HG03571 (cell line): ENCODE measurements around the gene FBXL7.

ENCODE experiments used
- ATAC-seq: cut with Tn5 transposase; IDR thresholded peaks from one replicate; pipeline ENCODE4 v1.9.1; 2021; ENCODE audit not compliant: unreplicated experiment

The FBXL7 gene

GRCh38 chr5:15575666-15576065, 75.7 kb downstream of the FBXL7 start:
- ATAC-seq, result no peak

- no peak for ATAC-seq
These were observed 77.2 kb downstream of the FBXL7 start for GRCh38 chr5:15577132-15577531.

DNA sequence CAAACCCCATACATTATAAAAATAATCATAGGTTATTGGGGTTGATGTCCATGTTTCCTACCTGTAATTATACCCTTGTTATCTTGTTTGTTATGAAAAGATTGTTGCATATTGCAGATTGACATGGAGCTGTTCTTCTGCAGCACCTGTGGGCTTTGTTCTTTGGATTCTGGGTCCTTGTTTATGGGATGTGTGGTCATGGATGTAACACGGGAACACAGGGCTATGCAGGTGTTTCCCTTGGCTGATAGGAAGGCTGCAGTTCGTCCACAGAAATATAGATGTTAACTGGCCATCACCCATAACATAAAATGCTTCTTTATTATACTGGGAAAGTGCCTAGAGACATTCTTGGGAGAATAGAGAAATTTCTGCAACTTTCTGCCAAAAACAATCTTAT, 77.9 kb downstream of the FBXL7 start:
- no peak for ATAC-seq

GRCh38 chr5:15579193-15579990, 79.4 kb downstream of the FBXL7 start:
- ATAC-seq, result no peak

DNA sequence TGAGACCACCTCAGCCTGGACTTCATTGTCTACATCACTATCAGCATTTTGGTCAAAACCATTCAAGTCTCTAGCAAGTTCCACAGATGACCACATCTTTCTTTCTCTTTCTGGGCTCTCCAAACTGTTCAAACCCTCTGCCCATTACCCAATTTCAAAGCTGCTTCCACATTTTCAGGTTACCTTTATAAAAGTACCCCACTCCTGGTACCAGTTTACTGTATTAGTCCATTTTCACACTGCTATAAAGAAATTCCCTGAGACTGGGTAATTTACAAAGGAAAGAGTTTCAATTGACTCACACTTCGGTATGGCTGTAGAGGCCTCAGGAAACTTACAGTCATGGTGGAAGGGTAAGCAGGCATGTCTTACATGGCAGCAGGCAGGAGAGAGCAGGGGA, 84.5 kb downstream of the FBXL7 start:
- no peak for ATAC-seq

DNA sequence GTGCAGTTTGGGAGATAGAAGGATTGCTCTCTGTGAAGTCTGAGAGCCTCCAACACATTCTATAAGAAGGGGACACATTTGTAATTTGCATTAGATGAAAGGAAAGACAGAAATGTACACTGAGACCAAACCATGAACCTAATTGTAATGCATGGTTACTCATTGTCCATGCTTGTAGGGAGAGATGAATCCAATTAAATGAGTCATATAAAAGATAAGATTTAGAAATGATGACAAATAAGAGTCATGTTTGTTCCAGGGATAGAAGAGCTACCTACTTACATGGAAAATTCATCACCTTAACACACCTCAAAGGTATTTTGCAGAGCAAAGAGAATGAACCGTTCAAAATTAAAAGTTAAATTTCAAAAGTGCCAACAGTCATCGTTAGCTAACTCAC, 85.1 kb downstream of the FBXL7 start:
- no peak for ATAC-seq

GRCh38 chr5:15585841-15586591, 86.0 kb downstream of the FBXL7 start:
- ATAC-seq, result no peak

DNA sequence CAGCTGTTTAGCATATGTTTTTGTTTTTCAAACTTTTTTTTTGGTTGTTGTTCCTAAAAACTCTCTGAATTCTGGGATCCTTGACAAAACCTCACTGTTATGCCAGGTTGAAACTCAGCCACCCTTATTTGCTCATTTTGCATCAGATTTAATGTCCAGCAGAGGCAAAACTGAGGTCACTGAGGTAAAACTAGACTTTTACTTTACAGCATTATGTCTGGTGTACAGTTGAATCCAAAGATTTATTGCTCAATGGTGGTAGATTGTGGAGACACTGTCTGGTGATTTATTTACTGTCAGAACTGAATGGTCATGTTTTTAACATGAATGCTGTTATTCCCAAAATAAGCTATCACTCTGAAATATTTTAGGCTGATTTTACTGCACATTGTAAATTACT, 87.9 kb downstream of the FBXL7 start:
- ATAC-seq, result no peak

DNA sequence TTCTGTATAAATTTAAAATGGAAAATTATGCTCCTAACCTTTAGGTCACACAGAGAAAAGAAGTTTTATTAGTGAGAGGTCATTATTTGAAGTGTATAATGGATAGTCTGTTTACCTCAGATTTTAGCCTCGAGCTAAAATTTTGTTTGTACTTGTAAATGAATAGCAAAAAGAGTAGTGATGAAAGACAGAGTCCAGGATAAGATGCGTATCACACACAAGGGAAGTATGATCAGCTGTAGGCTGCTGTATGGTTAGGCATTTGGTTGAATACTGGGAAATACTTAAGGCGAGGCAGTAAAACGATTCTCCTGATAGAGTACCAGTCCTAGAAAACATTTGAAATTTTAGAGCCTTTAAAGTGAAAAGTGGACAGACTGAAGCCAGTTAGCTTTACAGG, 92.7 kb downstream of the FBXL7 start:
- ATAC-seq, result no peak

DNA sequence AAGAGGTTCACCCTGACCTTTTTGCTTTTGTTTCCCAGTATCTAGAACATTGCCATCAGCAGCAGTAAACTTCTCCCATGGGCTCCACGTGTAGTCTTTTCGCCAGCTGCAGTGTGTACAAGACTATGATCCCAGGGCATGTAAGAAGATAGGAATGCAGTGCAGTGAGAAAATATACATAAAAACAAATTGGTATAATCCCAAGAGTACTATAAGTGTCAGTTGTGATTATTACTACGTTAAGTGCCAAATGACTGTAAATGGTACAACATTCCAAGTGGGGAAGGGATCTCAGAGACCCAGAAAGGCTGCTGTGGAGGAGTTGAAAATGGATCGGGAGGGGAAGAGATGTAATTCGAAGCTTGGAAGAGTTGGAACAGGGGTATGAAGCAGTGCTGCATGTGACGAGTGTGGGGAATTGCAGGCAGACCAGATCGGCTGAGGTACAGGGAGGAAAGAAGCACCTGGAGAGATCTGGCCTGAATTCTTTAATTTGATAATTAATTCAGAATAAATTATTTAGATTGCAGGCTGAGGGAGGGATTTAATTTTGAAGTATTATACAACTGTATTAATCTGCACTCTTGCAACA, 95.1 kb downstream of the FBXL7 start:
- ATAC-seq, result no peak

DNA sequence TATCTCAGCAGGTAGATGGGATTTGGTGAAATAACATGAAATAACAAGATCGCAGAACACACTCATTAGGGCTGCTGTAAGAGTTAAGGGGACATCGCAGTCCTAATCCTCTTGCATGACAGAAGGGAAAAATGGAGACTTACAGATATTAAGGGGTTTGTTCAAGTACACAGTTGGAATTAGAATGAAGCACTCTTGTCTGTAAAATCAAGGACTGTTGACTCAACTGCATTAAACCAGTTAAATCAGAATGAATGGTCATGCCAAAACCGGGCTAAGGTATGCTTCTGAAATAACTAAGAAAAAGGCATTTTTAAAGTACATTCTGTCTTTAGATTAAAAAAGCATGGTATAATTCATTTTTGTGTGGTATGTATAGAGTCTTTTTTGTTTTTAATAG, 95.9 kb downstream of the FBXL7 start:
- no peak for ATAC-seq

- no peak for ATAC-seq
These were observed 97.0 kb downstream of the FBXL7 start for GRCh38 chr5:15596936-15597335.

- no peak for ATAC-seq
These were observed 97.8 kb downstream of the FBXL7 start for GRCh38 chr5:15597804-15598203.

DNA sequence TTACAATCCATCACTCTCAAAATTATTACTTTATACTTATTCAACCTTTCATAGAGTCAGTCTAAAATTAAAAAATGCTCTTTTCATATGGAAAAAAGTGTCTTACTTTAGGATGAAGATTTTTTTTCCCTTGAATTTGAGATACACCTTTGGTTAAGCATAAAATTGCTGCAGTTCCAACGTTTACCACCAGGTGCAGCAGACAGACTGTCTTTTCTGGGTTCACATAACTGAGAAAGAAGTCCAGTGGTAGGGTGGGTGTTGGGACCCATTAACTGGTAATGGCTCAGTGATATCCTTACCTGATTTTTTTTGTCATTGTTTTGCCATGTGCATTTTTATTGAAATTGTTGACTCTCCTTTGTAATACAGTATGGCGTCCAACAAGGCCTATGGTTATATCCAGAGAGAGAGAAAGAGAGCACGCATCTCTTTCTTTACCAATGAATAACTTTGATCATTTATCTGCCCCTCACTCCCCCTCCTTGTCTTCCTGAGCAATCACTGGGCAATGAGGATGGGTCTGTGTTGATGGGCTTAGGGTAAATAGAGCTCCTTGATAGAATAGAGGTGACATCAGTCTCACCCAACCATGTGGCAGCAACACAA, 98.4 kb downstream of the FBXL7 start:
- ATAC-seq, result no peak

GRCh38 chr5:15600035-15600434, 100.1 kb downstream of the FBXL7 start:
- no peak for ATAC-seq

GRCh38 chr5:15601274-15601673, 101.3 kb downstream of the FBXL7 start:
- no peak for ATAC-seq

DNA sequence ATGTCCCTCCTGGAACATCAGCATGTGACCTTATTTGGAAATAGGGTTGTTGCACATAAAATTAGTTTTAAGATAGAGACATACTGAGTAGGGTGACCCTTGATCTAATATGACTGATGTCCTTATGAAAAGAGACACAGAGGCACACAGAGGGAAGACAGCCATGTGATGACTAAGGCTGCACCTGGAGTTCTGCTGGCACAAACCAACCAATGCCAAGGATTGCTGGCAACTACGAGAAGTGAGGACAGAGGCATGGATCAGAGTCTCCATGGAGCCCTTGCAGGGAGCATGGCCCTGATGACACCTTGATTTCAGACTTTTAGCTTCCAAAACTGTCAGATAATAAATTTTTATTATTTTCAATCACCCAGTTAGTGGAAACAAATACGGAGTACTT, 101.9 kb downstream of the FBXL7 start:
- ATAC-seq, result no peak

- ATAC-seq, result no peak
These were observed 105.0 kb downstream of the FBXL7 start for GRCh38 chr5:15604986-15605385.

DNA sequence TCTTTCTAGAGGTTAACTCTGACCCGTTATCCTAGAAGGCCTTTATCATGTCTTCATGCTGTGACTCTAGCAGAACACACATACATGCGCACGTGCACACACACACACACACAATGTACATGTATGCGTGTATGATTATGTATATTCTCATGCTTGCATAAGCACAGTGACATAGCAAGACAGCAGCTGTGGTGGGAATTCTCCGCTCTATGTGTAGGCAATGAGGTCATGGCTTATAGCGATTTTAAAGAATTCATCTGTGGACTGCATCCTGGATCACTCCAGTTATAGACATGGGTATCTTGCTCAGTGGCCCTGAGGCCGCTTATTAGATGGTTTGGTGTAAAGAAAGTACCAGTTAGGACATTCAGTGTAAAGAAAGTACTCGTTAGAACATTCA, 106.2 kb downstream of the FBXL7 start:
- ATAC-seq, result no peak

DNA sequence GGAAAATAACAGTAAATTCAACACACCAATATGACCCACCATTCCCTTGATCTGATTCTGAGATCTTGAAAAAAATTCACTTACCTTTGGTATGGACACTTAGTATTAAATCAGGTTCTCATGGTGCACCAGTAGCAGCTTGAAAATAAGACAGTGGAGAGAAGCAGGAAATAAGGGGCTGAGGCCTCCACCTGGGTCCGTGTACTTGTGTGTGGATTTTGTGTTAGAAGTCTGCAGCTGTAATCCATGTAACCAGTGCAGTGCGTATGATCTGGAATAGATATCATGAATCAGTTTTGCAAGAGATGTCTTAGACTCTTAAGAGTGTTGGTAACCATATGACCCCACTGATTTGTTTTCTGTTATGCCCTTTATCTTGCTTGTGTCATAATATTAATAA, 107.1 kb downstream of the FBXL7 start:
- ATAC-seq, result no peak

GRCh38 chr5:15609076-15609725, 109.2 kb downstream of the FBXL7 start:
- no peak for ATAC-seq
